CD4-positive, alpha-beta T cell treated with Interleukin-21 for 1 hour (primary cell): ENCODE results near the gene KRTAP5-5.
"Not testable (repeated sequence)": the region's sequence is repeated elsewhere in the genome, so short reads cannot be mapped to it uniquely, and the experiment has no call there.

Source experiments
- DNase-seq: peaks from one replicate; pipeline ENCODE4 v3.0.0-alpha.2; 2020

The KRTAP5-5 gene

GRCh38 chr11:1660111-1660867, 30.7 kb downstream of the KRTAP5-5 start:
- no peak for DNase-seq

GRCh38 chr11:1661454-1662269, 32.1 kb downstream of the KRTAP5-5 start:
- not testable (repeated sequence) for DNase-seq

GRCh38 chr11:1662699-1663283, 33.2 kb downstream of the KRTAP5-5 start:
- DNase-seq, result not testable (repeated sequence)

- no peak for DNase-seq
Measured at GRCh38 chr11:1665313-1665712, 35.7 kb downstream of the KRTAP5-5 start.

- no peak for DNase-seq
Measured at GRCh38 chr11:1667121-1667850, 37.7 kb downstream of the KRTAP5-5 start.

- no peak for DNase-seq
Measured at GRCh38 chr11:1667906-1668305, 38.3 kb downstream of the KRTAP5-5 start.

- no peak for DNase-seq
Measured at GRCh38 chr11:1668911-1669473, 39.4 kb downstream of the KRTAP5-5 start.

GRCh38 chr11:1669546-1670218, 40.1 kb downstream of the KRTAP5-5 start:
- no peak for DNase-seq

- not testable (repeated sequence) for DNase-seq
Measured at GRCh38 chr11:1670457-1670856, 40.9 kb downstream of the KRTAP5-5 start.

- no peak for DNase-seq
Measured at GRCh38 chr11:1670905-1671371, 41.4 kb downstream of the KRTAP5-5 start.

- no peak for DNase-seq
Measured at GRCh38 chr11:1671658-1672057, 42.1 kb downstream of the KRTAP5-5 start.

- no peak for DNase-seq
Measured at GRCh38 chr11:1672613-1673350, 43.2 kb downstream of the KRTAP5-5 start.

GRCh38 chr11:1673446-1674172, 44.0 kb downstream of the KRTAP5-5 start:
- no peak for DNase-seq

GRCh38 chr11:1674173-1675131, 44.9 kb downstream of the KRTAP5-5 start:
- no peak for DNase-seq

- DNase-seq, result no peak
Measured at GRCh38 chr11:1675536-1676228, 46.1 kb downstream of the KRTAP5-5 start.

- DNase-seq, result no peak
Measured at GRCh38 chr11:1676229-1676740, 46.7 kb downstream of the KRTAP5-5 start.

GRCh38 chr11:1679881-1680280, 50.3 kb downstream of the KRTAP5-5 start:
- no peak for DNase-seq
